ENCODE measurements around the gene APOL6.

APOL6 gene

GRCh38 chr22:35648066-35649025 lies at the start of gene APOL6:
APOL6 (plus strand) TSS chr22:35648446; CDS start chr22:35656426, 7,980 bp downstream.
- DNase-seq = peak in 19 of 58 donors; percentile 8 to 50 (median 29)

GRCh38 chr22:35599364-35599763 lies 48.9 kb upstream of the APOL6 start:
- no peak for DNase-seq

GRCh38 chr22:35600476-35600875 lies 47.8 kb upstream of the APOL6 start:
- no peak for DNase-seq

DNA sequence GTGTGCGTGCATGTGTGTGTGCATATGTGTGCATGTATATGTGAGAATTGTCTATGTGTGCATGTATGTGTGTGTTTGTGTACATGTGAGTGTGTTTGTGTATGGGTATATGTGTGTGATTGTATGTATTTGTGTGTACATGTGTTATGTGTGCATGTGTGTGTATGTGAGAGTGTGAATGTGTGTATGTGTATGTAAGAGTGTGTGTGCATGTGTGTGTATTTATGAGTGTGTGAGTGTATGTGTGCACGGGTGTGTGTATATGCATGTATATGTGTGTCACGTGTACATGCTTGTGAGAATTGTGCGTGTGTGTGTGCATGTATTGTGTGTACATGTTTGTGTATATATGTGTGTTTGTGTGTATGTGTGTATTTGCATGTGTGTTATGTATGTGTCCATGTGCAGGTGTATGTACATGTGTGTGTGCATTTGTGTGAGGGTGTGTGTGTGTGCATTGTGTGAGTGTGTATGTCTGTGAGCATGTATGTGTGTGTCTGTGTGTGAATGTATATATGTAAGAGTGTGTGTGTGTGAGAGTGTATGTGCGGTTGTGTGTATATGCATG lies 47.1 kb upstream of the APOL6 start:
- DNase-seq = no peak

GRCh38 chr22:35601743-35602615 lies 46.3 kb upstream of the APOL6 start:
- peak in 1 of 58 donors; percentile 19 for DNase-seq

GRCh38 chr22:35604621-35605368 lies 43.5 kb upstream of the APOL6 start:
- DNase-seq = no peak

DNA sequence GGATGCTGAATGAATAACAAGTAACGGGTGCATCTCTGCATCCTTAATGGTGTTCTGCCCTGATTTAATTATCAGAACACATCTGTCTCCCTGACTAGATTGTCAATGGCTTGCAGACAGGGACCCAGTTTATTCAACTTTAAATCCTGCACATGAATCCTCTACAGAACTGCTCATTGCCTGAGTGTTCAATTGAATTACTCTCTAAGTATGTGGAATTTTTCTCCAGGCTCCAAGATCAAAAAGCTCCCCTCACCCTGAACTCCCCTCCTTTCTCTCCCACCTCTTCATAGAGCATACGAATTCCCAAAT lies 42.9 kb upstream of the APOL6 start:
- DNase-seq = peak in 3 of 58 donors; percentile 17 to 45 (median 17)

DNA sequence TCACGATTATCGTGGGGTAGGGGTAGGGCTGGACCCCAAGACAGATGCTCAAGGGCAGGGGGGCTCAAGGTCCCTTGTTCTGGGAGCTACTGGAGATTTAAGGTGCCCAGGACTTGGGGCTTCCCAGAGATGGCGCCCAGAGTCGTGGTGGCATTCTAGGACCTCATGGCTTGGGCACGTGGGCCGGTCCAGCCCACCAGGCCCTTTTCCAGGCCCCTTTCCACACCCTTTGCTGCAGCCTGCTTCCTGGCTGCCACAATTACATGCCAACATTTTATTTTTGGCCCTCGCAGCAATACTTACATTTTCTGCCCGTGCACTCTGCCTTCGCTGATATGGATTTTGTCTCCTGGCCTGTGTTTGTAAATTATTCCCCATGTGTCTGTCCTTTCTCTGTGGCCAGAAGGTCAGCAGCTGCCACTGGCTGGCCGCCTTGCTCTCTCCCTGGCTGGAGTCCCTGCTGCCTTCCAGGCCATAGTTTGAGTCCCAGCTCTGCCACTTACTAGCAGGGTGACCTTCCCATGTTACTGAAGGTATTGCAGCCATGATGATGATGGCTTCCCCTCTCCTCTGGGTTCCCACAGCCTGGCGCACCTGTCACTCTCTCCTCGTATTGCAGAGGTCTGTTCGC lies 42.3 kb upstream of the APOL6 start:
- peak in 2 of 58 donors; percentile 5 to 22 for DNase-seq

DNA sequence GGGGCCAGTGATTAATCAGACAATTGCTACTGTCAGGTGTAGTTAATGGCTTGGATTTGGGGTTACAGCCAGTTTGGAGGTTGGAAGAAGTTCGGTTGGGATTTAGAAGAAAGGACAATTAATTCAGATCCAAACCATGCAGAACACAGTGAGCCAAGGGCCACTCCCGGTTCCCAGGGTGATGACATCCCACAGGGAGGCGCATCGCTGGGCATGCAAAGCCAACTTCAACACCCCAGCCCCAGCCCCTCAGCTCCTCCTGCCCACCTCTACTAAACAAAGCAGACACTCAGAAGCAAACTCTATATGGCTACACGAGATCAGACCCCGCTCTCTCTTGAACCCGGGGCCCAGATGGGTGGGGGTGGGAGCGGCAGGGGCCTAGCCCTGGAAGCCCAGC lies 41.3 kb upstream of the APOL6 start:
- DNase-seq = no peak

GRCh38 chr22:35608088-35608487 lies 40.2 kb upstream of the APOL6 start:
- no peak for DNase-seq

DNA sequence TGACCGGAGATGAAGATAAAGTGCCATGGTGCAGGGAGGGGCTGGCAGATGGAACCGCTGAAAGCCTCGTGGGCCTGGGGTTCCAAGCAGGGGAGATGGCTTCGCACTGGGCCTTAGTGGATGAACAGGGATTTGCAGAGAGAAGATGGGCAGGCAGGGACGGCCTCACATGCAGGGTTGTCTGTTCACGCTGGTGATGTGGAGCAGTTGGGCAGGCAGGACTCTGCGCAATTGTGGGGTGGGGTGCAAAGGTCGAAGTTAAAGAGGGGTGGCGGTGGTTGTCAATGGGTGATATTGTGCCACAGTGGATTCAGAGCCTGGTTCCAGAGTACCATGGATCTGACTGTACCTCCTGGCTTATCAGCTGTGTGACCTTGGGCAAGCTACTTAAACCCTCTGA lies 39.0 kb upstream of the APOL6 start:
- DNase-seq = no peak

- DNase-seq = no peak
These were observed 38.5 kb upstream of the APOL6 start for GRCh38 chr22:35609761-35610160.

DNA sequence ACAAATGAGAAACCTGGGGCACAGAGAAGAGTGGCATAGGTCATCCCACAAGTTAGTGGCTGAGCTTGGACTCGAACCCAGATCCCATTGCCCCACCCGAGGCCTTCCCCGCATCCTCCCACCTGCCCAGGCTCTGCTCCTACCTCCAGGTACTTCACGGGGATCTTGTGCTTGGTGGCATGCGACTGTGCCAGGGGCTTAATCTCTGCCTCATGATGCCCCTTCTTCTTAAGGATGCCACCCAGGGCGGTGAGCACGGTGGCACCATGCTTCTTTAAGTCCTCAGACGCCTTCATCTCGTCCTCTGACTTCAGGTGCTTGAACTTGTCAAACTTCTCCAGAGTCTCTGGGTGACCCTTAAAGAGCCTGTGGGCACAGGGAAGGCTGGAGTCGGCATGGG lies 37.5 kb upstream of the APOL6 start:
- no peak for DNase-seq

DNA sequence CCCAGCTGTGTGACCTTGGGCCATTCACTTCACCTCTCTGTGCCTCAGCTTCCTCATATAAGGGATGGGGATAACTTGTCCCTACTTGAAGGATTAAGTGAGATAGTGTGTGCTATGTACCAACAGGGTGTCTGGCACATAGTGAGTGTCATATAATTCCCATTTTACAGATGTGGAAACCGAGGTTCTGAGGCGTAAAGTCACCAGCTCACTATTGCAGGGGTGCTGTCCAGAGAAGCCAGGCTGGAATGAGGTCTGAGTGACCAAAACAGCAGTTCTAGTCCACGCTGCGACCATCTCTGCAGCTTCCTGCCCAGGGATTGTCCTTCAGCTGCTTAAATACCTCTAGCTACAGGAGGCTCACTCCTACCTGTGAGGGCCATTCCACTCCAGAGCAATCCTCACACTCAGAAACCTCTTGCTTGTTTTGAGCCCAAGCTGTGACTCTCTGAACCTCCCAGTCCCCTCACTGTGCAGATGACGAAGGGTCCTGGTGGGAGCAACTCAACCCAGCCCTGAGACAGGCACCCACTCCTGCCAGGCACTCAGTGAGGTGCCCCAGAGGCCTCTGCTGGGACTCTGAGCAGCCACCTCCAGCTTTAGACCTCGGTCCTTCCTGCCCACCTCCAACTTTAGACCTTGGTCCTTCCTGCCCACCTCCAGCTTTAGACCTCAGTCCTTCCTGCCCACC lies 36.9 kb upstream of the APOL6 start:
- no peak for DNase-seq

DNA sequence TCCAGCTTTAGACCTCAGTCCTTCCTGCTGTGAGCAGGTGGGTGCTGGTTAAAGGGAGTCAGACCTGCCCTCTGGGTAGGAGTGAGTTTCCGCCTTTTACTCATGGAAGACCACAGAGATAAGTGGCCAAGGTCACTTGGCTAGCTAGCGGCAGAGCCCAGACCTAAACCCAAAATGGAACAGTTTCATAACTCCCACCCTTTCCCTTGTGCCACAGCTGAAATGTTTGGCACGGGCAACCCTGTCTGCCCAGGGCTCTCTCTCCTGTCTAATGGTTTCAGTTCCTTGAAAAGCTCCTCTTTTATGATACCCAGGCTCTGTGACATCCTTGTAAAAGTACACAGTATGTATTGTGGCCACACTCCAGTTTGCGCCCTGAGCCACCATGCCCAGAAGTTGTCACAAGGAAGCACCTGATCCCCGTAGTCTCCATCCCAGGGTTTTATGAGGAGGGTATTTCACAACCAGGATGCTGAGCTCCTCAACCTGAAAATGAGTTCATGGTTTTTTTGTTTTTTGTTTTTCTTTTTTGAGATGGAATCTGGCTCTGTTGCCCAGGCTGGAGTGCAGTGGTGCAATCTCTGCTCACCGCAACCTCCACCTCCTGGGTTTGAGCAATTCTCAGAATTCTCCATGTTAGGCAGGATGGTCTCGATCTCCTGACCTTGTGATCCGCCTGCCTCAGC lies 36.2 kb upstream of the APOL6 start:
- peak in 1 of 58 donors; percentile 12 for DNase-seq

DNA sequence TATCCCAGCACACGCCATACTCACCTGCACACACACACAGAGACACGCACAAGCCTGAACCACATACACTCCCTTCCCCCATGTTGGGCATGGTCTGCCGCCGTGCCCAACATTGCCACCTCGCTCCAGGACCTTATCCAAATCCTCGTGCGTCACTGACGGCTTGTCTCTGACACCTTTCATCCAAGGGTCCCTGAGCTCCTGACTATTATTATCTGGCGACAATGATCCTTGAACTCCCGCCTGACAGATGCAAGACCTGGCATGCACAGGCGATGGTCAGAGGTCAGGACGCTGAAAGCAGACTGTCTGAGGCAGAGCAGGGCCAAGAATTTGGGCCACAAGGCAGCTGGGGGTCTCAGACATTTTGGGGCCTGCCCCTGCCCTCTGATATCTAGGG lies 35.3 kb upstream of the APOL6 start:
- no peak for DNase-seq

- no peak for DNase-seq
These were observed 33.8 kb upstream of the APOL6 start for GRCh38 chr22:35614404-35614803.

- DNase-seq = no peak
These were observed 33.1 kb upstream of the APOL6 start for GRCh38 chr22:35615156-35615555.

GRCh38 chr22:35616043-35616442 lies 32.2 kb upstream of the APOL6 start:
- DNase-seq = no peak

Data from anterior cingulate cortex (tissue), 58 donors.